Activated CD4-positive, alpha-beta T cell treated with anti-CD3 and anti-CD28 coated beads, Interleukin-10, Interleukin-2, amounts not matched to agents 100 ng/mL and 50 ng/mL, durations not matched to agents 16 hours and 8 hours (primary cell): Measurements from ENCODE around the gene TAS2R7.
"Not testable (repeated sequence)": the region's sequence is repeated elsewhere in the genome, so short reads cannot be mapped to it uniquely, and the experiment has no call there.

Experiments used
- DNase-seq: peaks from one replicate; pipeline ENCODE4 v3.0.0-alpha.2; 2020

The TAS2R7 gene, protein sequence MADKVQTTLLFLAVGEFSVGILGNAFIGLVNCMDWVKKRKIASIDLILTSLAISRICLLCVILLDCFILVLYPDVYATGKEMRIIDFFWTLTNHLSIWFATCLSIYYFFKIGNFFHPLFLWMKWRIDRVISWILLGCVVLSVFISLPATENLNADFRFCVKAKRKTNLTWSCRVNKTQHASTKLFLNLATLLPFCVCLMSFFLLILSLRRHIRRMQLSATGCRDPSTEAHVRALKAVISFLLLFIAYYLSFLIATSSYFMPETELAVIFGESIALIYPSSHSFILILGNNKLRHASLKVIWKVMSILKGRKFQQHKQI

DNA sequence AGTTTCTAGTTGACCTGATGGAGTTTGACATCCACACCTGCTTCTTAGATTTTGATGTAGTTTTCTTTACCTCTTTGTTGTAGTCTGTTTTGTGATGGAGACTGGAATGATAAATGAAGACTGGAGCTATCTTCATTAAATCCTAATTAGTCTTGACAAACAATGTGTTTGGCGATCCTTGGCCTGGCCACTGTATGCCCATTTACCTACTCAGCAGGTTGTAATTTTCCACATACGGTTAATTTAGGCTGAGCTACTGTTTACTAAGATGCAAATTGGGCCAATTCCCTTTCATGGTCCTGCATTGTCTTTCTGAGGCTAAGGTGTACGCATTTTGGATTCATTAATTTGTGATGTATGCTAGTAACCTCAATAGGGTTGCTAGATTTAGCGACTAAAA is at the start of gene TAS2R7:
TAS2R7 (minus strand) TSS at position 41 of the 400 bp plus-strand sequence. CDS start 57 bp downstream, outside the sequence.
- DNase-seq, result no peak

DNA sequence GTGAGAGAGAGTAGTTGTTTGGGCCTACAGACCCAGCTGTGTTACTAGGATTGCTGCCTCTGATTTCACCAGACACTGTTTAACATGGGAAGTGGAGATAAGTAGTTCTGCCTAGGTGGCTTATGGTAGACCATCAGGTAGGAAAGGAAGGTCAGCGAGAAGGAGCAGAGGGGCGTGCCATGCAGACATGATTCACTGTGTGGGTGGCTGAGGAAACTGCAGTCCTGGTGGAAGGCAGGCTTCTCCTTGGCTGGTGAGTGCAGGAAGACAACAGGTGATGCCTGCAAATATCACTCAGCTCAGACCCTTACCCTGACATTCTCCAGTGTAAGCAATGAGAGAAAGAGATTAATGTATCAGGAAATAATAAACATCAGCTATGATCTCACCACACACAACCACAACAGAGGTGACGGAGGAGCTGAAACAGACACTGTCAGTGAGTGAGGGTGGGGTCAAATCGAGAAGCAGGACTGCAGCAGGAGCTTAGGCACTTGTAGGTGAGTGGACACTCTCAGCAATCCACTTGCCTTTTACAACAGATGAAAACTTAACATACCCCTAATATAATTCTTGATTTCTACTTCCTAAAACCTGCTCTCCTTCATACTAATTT is 48.9 kb upstream of the TAS2R7 start:
- no peak for DNase-seq

DNA sequence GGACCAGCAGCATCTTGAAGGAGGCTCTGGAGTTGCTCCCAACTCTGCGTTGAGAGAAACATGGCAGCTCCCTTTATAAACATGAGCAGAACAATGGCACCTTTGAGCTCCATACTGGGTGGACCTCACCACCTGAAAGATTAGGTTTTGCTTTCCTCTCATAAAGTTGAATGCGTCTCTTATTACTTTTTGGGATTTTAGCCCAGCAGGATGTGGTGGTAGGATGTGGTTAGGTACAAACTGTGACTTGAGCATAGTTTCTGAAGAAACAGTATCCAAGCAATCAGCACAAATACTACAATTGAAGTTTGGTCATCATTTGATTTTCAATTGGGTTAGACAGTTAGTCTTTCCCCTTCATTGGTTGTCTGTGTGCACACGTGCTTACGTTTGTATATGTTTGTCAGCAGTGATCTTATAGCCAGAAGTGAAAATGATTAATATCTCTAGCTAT is 47.0 kb upstream of the TAS2R7 start, which contains the start of gene PRR4:
PRR4 (minus strand) TSS at position 51 of the 454 bp plus-strand sequence; CDS start at position 13, 38 bp downstream.
- peak; percentile 24 for DNase-seq

DNA sequence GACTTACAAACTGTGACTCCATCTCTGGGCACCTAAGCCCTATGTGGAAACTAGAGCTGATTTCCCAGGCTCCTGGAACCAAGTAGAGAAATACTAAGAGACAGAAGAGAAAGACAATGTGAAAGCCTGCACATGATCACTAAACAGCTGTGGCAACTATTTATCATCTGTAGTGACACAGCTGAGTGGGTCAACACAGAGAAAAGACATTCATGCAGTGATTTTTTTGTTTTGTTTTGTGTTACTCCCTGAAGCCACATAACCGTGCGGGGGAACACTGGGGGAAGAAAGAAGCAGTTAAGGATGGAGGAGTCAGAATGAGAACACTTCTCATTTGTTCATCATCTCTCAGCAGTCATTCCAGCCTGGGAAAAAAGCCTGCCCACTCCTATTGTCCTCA is 45.3 kb upstream of the TAS2R7 start:
- no peak for DNase-seq

DNA sequence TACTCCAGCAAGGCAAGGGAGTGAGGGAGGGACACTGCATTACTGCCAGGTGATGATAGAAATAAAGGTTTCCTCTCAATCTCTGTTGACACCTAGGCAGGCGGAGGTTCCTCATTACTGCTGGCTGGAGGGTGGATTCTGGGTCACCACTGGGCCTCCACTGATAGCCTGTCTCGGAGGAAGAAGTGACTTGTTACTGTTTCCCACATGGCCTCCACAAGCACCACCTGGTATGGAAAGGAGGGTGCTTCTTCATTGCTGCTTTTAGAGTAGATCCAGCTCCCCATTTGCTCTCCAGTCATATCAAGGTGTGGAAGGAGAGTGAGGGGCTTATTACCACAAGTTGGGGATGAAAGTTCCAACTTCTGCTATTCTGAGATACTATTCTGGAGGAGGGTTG is 40.4 kb upstream of the TAS2R7 start:
- DNase-seq, result no peak

DNA sequence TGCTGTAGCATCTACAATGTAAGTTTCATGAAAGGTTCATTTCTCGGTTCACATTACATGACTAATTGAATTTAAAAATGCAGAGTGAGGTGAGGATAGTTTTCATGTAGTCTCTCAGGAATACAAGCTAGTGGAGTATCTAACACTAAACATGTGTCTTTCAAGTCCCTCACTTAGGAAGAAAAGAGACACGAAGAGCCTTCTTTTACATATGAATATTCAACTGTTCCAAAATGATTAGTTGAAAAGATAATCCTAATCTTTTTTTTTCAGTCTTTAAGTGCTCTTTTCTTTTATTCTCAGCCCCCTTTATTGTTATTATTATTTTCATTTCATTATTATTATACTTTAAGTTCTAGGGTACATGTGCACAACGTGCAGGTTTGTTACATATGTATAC is 36.0 kb upstream of the TAS2R7 start:
- DNase-seq, result no peak

DNA sequence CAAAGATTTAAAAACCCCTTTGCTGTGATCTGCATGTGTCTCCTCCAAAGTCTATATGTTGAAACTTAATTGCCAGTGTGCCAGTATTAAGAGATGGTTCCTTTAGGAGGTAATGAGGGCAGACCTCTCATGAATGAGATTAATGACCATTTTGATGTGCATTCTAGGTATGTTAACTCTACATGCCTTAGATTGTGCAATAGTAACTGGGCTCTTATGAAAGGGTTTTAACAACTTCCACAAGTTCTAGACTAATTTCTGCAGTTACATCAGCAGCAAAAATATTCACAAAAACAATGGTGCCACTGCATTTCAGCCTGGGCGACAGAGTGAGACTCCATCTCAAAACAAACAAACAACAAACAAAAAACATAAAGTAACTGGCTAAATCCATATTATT is 27.6 kb upstream of the TAS2R7 start:
- no peak for DNase-seq

DNA sequence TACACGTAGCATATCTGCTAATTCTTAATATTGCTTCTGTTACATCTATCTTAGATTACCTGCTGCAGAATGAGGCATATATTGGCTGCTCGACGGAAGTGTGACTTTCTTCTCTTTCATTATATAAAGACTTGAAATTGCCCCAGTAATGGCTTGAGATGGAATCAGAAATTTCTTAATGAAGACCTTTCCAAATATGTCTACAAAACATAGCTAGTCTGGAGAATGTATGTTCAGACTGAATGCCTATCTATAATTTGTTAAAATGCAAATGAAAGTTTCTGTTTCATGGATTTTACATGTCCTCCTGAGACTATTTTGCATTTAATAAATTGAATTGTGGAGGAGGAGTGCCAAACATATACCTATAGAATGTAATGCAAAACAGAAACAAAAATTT is 23.8 kb upstream of the TAS2R7 start, which contains the start of gene TAS2R10:
TAS2R10 (minus strand) TSS at position 101 of the 400 bp plus-strand sequence; CDS start at position 12, 89 bp downstream.
- no peak for DNase-seq

DNA sequence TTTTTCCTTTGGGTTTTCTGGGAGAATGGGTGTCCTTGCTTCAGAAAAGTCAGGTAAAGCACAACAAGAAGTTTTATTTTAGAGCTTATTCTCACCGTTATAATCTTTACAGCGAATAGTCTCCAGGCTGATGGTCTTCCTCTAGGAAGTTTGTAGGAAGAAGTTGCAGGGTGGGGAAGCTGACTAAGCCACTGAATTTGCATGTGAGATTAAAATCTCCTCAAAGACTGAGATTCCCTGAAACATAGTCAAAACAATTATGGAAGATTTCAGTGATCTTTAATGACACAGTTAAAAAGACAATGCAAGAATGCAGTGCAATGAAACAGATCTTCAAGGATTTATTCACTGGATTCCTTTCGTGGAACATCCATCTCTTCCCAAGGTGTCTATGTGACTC is 22.5 kb upstream of the TAS2R7 start:
- DNase-seq, result no peak

DNA sequence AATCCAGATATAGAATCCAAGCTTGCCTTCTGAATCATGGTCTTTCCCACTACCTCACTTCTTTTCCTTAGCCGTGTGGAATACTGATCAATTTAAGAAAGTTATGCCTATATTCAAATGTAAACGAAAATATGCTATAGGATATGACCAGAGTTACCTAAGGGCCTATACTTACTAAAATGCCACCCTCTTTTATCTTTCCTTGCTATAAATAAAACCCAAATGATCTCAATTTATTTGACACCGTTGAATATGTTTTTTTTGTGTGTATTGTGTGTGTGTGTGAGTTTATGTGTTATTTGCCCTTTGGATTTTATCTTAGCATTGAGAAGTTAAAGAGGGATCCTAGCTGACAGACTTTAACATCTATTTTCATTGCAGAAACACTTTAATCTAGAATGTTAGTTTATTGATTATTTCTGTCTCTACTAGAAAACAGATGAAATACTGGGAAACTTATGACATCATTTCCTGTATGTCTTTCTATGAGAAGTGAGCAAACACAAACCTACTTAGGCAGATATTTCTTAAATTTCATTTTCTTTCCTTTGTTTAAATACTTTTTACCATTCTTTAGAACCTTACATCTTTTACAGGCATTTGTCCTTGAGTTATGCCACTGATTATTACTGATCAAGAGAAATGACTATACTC is 9.6 kb upstream of the TAS2R7 start:
- no peak for DNase-seq

DNA sequence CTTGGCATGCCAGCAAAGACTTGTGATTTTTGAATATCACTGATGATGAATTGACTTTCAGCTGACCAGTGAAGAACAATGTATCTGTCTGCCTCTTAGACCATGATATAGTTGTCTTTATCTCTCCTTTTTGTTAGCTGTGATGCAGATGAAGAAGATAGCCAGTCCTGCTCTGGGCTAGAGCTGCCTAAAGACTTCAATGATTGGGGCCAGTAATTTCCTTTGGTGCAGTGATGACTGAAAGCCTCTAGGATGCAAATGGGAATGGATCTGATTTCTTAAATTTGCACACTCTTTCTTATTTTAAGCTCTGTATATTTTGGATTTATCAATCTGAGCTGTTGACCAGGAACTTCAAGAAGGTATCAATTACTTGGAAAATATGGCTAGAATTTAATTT is 7.6 kb upstream of the TAS2R7 start, which contains the start of gene TAS2R9:
TAS2R9 (minus strand) TSS at position 101 of the 400 bp plus-strand sequence; CDS start at position 8, 93 bp downstream.
- DNase-seq, result no peak

DNA sequence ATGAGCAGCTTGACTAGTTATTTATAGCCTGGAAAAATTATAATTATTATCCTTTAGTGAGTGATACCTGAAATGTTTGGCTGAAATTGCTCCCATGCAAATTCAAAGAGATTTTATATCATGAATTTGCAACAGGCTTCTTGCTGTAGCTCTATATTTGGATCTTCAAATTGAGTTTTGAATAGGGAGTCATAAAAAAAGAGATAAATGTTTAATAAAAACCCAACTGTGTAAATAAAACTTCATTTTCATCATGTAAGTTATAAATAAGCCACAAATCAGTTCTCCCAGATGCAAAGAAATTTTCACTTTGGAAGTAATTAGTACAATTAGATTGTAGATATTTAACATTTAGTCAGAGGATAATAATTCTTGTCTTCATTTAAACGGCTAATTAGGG is 4.8 kb upstream of the TAS2R7 start, which contains the start of gene TAS2R8:
TAS2R8 (minus strand) TSS at position 101 of the 400 bp plus-strand sequence. CDS start 306 bp downstream, outside the sequence.
- DNase-seq, result no peak

DNA sequence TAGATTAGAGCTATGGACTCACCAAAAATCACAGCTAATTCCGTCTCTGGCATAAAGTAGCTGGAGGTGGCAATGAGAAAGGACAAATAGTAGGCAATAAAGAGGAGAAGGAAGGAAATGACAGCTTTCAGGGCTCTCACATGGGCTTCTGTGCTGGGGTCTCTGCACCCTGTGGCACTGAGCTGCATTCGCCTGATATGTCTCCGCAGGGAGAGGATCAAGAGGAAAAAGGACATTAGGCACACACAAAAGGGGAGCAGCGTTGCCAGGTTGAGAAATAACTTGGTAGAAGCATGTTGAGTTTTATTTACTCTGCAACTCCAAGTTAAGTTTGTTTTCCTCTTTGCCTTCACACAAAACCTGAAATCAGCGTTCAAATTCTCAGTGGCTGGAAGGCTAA is 686 bp downstream of the TAS2R7 start:
- DNase-seq, result no peak

DNA sequence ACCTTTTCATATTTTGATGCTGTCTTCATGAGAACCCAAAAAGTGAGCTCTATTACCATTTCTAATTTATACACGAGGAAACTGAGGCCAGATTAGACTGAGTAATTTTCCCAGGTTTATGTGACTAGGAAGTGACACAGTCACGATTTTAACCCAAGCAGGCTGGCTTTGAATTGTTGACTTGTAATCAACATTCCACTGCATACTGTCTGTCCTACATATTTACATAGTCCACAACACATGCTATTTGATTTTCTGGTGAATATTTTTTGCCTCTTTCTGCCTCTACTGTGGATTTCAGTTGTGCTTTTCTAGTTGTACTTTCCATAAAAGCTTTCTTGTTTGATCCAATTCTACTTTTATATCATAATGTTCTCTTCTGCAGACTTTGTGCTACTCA is 8.2 kb downstream of the TAS2R7 start:
- DNase-seq, result no peak

DNA sequence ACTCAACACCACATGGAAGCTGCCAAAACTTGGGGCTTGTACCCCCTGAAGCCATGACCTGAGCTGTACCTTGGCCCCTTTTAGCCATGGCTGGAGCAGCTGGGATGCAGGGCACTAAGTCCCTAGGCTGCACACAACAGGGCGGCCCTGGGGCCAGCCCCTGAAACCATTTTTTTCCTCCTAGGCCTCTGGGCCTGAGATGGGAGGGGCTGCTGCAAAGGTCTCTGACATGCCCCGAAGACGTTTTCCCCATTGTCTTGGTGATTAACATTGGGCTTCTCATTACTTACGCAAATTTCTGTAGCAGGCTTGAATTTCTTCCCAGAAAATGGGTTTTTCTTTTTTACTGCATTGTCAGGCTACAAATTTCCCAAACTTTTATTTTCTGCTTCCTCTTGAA is 10.7 kb downstream of the TAS2R7 start:
- DNase-seq, result not testable (repeated sequence)

DNA sequence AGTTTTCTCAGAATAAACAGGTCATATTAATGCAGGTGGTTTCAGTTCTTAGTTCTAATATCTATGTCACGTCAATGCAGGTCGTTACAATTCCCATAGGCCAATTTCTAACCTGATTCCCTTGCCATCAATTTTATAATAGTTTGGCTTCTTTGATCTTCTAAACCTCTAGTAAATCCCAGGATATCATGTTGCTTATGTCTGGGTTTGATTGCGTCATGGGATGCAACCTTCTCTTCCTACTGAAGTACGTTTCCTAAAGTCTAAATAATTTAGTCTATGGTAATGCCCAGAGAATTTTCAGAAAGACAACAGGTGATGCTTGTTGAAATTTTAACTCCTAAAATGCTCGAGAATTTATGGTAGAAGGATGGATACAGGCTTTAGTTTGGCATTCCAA is 19.2 kb downstream of the TAS2R7 start:
- DNase-seq, result no peak

DNA sequence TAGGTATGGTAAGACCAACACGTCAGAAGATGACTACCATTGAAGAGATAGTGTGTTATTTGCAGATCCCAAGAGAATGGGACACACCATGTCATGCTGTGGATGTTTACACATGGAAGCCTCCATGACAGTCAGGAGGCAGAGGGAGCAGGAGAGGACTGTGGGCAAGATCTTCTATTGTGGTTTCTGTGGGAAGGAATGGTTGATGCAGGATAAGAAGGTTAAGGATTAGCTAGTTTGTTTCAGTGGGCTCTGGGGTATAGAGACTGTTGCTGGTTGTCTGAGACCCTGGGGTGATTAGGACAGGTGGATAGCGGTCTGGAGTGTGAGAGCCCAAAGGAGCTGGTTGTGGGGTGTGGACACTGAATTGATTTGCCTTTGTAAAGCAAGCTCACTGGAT is 23.3 kb downstream of the TAS2R7 start:
- DNase-seq, result no peak

DNA sequence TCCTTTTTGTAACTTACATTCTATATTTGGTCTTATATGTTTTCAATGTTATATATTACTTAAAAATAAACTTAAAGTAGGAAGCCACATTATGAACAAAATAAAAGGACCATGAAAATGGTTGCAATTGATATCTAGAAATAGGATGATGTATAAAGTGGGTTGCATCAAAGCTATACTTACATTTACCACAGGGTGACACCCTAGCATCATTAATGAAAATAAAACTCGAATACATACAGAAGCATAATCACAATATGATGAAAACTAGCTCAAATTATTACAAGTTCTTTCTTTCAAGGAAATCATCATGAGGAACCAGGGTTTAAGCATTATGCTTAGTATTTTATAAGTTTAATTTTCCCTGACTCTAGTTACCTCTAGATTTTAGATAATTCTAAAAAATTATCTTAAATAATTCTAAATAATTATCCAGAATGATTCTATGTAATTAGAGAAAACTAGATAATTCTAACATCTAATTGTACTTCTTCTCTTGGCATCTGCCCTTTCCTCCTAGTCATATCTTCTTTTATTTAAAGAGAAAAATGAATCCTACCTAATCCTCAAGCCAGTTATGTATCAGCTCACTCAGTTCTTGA is 31.2 kb downstream of the TAS2R7 start:
- peak; percentile 10 for DNase-seq

DNA sequence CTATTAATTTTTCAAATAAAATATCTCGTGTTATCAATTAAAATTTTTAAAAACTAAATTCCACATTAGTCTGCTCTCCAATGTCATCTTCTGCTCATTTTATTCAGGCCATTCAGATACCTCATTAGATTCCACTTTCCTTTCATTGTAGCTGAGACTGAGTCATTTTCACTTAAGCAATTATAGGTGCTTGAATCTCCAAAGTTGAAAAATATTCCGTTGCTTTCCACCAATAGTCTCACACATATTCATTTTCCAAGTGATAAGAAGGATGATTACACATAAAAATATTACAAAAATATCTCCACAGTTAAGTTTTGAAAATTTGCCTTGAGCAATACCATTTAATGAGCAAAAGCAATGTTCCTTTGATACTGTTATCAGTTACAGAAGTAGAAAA is 42.8 kb downstream of the TAS2R7 start:
- no peak for DNase-seq

DNA sequence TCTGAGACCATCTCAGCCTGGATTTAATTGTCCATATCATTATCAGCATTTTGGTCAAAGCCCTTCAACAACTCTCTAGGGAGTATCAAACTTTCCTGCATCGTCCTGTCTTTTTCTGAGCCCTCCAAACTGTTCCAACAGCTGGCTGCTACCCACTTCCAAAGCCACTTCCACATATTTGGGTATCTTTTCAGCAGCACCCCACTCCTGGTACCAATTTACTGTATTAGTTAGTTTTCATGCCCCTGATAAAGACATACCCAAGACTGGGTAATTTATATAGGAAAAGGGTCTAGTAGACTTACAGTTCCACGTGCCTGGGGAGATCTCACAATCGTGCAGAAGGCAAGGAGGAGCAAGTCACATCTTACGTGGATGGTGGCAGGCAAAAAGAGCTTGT is 46.2 kb downstream of the TAS2R7 start:
- no peak for DNase-seq

DNA sequence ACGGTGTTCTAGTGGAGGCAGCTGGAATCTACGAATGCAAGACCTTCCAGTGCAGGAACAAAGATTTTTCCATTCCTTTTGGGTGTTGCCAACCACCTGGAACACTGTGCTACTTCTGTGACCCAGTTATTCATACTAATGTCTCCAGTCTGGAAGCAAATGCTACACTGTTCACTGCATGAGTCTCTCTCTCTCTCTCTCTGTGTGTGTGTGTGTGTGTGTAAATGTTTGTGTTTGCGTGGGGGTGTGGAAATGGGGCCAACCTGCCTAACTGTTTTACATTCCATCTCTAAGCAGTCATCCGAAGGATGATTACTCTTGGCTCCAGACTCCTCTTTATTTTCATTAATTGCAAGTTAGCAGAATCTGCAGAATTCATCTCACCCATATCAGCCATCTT is 49.4 kb downstream of the TAS2R7 start:
- no peak for DNase-seq
